K562 (cell line): ENCODE data around the gene DIP2C.

Experiments used
- CEBPB ChIP-seq: fragments of 450-650 bp; IDR thresholded peaks from 2 replicates; pipeline ENCODE4 v1.6.1; 2016; ENCODE audit warnings: missing genetic modification characterization, missing compliant biosample characterization
- KDM1A ChIP-seq, 2 experiments: fragments of 450-650 bp; IDR thresholded peaks; 2 replicates each; pipeline ENCODE4 v1.6.1; 2016; ENCODE audit warnings: mild to moderate bottlenecking in 2 of 2
- MIER1 ChIP-seq: fragments of 450-650 bp; IDR thresholded peaks from 2 replicates; pipeline ENCODE4 v1.6.1; 2016; ENCODE audit warnings: antibody characterized with exemption, mild to moderate bottlenecking, low read depth
- SIRT6 ChIP-seq: IDR thresholded peaks from one replicate; pipeline ENCODE4 v1.6.1; 2012; ENCODE audit warnings: low read depth, mild to moderate bottlenecking, control low read depth, inconsistent platforms, low read length, moderate library complexity
- SMAD4 ChIP-seq: fragments of 250-450 bp; sonication (Bioruptor Pico); conservative IDR thresholded peaks from 2 replicates; pipeline ENCODE4 v1.8.0; 2021; ENCODE audit warnings: inconsistent platforms, mild to moderate bottlenecking, moderate library complexity
- TFAP4 ChIP-seq: sonication (generic); formaldehyde crosslinking; IDR thresholded peaks from 2 replicates; pipeline ENCODE4 v1.8.0; 2022; ENCODE audit warnings: missing genetic modification reagents, mild to moderate bottlenecking, moderate library complexity, borderline replicate concordance
- ZKSCAN8 ChIP-seq: fragments of 200-800 bp; sonication (Bioruptor generic); IDR thresholded peaks from 2 replicates; pipeline ENCODE4 v1.6.1; 2016; ENCODE audit warnings: missing genetic modification characterization, missing compliant biosample characterization
- ZNF436 ChIP-seq: fragments of 250-450, 450-650 bp; sonication (Bioruptor Pico); formaldehyde crosslinking; IDR thresholded peaks from 2 replicates; pipeline ENCODE4 v1.7.0; 2020; ENCODE audit warnings: mild to moderate bottlenecking
- ZNF518B ChIP-seq: fragments of 250-450 bp; sonication (Bioruptor Pico); IDR thresholded peaks from 2 replicates; pipeline ENCODE4 v1.5.0; 2021; ENCODE audit warnings: mild to moderate bottlenecking, moderate library complexity
- TF ChIP-seq, protein P1 (sequence below): sonication (generic); formaldehyde crosslinking; IDR thresholded peaks from 2 replicates; pipeline ENCODE4 v1.9.0; 2022; ENCODE audit warnings: mild to moderate bottlenecking, missing genetic modification reagents
- TF ChIP-seq, protein P2 (sequence below): fragments of 250-450 bp; sonication (Bioruptor Pico); IDR thresholded peaks from 2 replicates; pipeline ENCODE4 v1.5.0; 2020; ENCODE audit warnings: mild to moderate bottlenecking, borderline replicate concordance

- no peak for TF ChIP-seq KDM1A (IDR thresholded peaks at IDR 0.05)
- no peak for TF ChIP-seq ZKSCAN8 (CRISPR knock-in tag)
- no peak for TF ChIP-seq SIRT6
- TF ChIP-seq, protein P1, sequence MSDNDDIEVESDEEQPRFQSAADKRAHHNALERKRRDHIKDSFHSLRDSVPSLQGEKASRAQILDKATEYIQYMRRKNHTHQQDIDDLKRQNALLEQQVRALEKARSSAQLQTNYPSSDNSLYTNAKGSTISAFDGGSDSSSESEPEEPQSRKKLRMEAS (CRISPR knock-in tag) = no peak
- no peak for TF ChIP-seq MIER1
- TF ChIP-seq CEBPB (tag) = no peak
- TF ChIP-seq SMAD4 = no peak
- TF ChIP-seq, protein P2, sequence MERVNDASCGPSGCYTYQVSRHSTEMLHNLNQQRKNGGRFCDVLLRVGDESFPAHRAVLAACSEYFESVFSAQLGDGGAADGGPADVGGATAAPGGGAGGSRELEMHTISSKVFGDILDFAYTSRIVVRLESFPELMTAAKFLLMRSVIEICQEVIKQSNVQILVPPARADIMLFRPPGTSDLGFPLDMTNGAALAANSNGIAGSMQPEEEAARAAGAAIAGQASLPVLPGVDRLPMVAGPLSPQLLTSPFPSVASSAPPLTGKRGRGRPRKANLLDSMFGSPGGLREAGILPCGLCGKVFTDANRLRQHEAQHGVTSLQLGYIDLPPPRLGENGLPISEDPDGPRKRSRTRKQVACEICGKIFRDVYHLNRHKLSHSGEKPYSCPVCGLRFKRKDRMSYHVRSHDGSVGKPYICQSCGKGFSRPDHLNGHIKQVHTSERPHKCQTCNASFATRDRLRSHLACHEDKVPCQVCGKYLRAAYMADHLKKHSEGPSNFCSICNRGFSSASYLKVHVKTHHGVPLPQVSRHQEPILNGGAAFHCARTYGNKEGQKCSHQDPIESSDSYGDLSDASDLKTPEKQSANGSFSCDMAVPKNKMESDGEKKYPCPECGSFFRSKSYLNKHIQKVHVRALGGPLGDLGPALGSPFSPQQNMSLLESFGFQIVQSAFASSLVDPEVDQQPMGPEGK (CRISPR knock-in tag) = no peak
- no peak for TF ChIP-seq TFAP4 (CRISPR knock-in tag)
- TF ChIP-seq ZNF518B (CRISPR knock-in tag) = no peak
- TF ChIP-seq ZNF436 (CRISPR knock-in tag) = no peak
These were observed 4.0 kb upstream of the DIP2C start for GRCh38 chr10:693506-693905.
